Activated CD4-positive, alpha-beta T cell treated with anti-CD3 and anti-CD28 coated beads for 24 hours (primary cell): ENCODE data around the gene SMIM23.

Experiments
- DNase-seq, 2 donors: peaks; one replicate each; pipeline ENCODE4 v3.0.0-alpha.2; 2020; ENCODE audit warnings: low read depth in 2 of 2

Gene SMIM23

GRCh38 chr5:171813813-171814490 is 28.3 kb downstream of the SMIM23 start:
- no peak for DNase-seq

GRCh38 chr5:171816666-171817065 is 31.0 kb downstream of the SMIM23 start:
- DNase-seq, result no peak

- DNase-seq, result no peak
Measured at GRCh38 chr5:171820561-171820960, 34.9 kb downstream of the SMIM23 start.

- DNase-seq, result no peak
Measured at GRCh38 chr5:171821286-171821685, 35.7 kb downstream of the SMIM23 start.

GRCh38 chr5:171823269-171823668 is 37.7 kb downstream of the SMIM23 start:
- no peak for DNase-seq

- no peak for DNase-seq
Measured at GRCh38 chr5:171825051-171825450, 39.4 kb downstream of the SMIM23 start.

- DNase-seq, result no peak
Measured at GRCh38 chr5:171826132-171826531, 40.5 kb downstream of the SMIM23 start.

- no peak for DNase-seq
Measured at GRCh38 chr5:171827162-171827561, 41.5 kb downstream of the SMIM23 start.

- no peak for DNase-seq
Measured at GRCh38 chr5:171830686-171831085, 45.1 kb downstream of the SMIM23 start.

GRCh38 chr5:171832775-171833174 is 47.2 kb downstream of the SMIM23 start:
- DNase-seq, result no peak

GRCh38 chr5:171834461-171834860 is 48.8 kb downstream of the SMIM23 start:
- DNase-seq, result no peak

GRCh38 chr5:171835066-171835465 is 49.4 kb downstream of the SMIM23 start:
- no peak for DNase-seq

- no peak for DNase-seq
Measured at GRCh38 chr5:171837522-171837921, 51.9 kb downstream of the SMIM23 start.

- no peak for DNase-seq
Measured at GRCh38 chr5:171838066-171838465, 52.4 kb downstream of the SMIM23 start.

- no peak for DNase-seq
Measured at GRCh38 chr5:171839112-171839511, 53.5 kb downstream of the SMIM23 start.

- no peak for DNase-seq
Measured at GRCh38 chr5:171840066-171840465, 54.4 kb downstream of the SMIM23 start.
